Frontal cortex (tissue), 4 donors: Measurements from ENCODE around the gene MPG. TPM values are rescaled to one million over a fixed set of nuclear protein-coding genes. Genes with fewer than 3 reads are reported as not detected.
A peak's percentile ranks its signal among the peaks of the same experiment; 100 is the strongest.

Experiments used
- DNase-seq, 2 donors: peaks; one replicate each; pipeline ENCODE4 v3.0.0; 2012; ENCODE audit warnings: low spot score in 2 of 2
- FAIRE-seq: peaks from 2 replicates; lab custom pipeline; 2012; peaks lifted over from hg19 to GRCh38; lab: Jason Lieb, UNC
- total RNA-seq: library from RNA; depleted of rRNA; stranded (reverse); fragments of >200 nt; gene quantifications from one replicate; pipeline ENCODE4 v1.2.3, GENCODE V29; 2014
- donor health status: control.
- donor health status: control.
- donor health status: control.

Gene MPG
- total RNA-seq, 1 donor from 2014 or later = 48.9 TPM

DNA sequence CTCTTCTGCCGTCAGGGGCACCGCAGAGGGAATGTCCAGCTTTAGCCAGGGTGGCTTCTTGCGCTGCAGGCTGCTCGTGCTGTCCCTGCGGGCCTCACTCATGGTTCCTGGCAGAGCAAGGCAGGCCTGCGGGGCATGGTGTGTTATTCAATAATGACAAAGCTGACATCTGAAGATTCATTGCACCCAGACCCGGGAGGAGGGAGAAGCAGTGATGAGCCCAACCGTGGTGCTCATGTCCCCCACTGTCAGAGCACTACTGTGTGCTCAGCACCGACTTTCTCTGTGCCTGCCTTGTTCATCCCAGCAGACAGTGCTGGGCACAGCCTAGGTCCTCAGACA, 13.1 kb upstream of the MPG start:
- FAIRE-seq = no peak
- DNase-seq = no peak

DNA sequence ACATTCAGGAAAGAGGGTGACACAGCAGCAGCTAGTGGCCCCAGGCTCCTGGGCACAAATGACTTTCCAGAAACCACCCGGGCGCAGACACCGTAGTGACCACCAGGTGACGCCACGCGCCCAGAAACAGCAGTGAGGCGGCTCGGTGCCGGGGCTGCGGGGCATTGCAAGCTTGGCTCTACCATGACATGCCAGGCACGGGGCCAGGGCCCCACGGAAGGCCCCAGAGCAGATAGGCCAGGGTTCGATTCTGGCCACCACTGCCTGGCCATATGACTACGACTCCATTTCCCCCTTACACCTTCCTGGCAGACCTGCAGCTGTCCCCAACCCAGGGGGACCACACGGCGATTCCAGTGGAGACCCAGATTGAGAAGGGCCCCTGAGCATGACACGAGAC, 12.3 kb upstream of the MPG start:
- FAIRE-seq (no peak), DNase-seq (peak; percentile 85 to 89)

DNA sequence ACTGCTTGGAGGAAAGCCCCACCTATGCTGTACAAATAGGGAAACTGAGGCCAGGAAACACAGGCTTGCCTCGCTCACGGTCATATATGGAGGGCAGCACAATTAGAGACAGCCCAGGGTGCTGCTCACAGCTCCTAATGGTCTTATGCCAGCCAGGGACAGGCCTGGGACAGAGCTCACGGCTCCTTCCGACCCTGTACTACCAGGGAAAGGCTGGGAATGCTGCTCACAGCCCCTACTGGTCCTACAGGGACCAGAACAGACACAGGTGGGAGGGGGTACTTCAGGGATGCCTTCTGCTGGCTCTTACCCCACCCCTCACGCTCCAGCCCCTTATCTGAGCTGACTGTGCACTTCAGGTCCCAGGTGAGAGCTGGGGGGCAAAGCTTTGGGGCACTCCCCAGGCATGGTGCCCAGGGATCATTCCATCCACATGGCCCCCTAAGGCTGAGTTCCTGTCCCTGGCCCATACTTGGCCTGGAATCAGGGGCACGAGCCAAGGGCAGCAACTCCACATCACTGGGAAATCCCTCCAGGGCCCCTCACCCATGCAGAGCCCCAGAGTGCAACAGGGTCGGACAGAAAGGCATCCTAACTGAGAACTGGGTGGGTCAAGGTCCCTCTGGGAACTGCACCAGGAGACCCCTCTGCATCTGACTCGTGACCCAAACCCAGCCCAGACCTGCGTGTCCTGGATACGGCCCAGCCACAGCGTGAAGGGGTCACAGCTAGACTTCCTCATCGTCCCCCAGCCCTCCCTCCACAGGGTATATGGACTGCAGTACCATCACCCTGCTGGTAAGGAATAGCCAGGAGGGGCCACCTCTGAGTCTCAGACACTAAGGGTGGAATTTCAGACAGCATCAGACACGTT, 11.5 kb upstream of the MPG start:
- DNase-seq (no peak), FAIRE-seq (no peak)

DNA sequence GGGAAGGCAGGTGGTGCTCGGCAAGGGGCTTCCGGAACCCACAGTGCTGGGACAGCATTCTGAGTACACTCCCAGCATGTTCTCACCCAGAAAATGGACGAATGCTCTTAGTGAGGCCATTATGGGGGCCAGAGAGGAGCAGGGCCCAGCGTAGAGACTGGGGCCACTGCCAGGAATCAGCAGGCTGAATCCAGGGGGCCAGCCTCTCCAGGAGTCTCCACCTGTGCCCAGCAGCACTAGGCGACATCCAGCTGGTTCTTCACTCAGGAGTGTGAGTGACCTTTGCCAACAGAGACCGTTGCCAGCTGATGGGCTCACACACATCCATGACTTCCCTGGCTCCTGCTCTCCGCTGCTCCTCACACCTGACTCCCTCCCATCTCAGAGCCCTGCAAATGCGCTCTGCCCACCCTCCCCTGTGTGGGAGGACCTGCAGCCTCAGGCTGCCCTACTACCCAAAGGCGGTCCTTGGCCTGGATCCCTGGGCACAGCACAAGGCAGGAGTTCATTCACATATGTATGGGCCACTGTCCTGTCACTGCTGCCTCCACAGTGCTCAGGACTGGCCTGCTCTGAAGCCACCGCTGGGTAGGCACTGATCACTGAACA, 10.7 kb upstream of the MPG start:
- no peak for FAIRE-seq
- DNase-seq = no peak

DNA sequence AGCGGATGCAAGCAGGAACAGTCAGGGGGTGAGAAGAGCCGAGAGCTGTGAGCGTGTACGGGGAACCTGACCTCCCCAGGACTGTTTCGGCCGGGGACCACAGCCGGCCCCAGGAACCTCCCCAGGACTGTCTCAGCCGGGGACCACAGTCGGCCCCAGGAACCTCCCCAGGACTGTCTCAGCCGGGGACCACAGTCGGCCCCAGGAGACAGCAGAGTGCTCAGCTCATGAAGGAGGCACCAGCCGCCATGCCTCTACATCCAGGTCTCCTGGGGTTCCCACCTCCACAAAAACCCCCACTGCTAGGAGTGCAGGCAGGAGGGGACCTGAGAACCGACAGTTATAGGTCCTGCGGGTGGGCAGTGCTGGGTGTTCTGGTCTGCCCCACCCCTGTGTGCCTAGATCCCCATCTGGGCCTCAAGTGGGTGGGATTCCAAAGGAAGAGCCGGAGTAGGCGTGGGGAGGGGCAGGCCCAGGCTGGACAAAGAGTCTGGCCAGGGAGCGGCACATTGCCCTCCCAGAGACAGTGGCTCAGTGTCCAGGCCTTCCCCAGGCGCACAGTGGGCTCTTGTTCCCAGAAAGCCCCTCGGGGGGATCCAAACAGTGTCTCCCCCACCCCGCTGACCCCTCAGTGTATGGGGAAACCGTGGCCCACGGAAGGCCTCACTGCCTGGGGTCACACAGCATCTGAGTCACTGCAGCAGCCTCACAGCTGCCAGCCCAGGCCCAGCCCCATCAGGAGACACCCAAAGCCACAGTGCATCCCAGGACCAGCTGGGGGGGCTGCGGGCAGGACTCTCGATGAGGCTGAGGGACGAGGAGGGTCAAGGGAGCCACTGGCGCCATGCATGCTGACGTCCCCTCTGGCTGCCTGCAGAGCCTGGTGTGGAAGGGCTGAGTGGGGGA, 9.9 kb upstream of the MPG start:
- FAIRE-seq (no peak), DNase-seq (no peak)

DNA sequence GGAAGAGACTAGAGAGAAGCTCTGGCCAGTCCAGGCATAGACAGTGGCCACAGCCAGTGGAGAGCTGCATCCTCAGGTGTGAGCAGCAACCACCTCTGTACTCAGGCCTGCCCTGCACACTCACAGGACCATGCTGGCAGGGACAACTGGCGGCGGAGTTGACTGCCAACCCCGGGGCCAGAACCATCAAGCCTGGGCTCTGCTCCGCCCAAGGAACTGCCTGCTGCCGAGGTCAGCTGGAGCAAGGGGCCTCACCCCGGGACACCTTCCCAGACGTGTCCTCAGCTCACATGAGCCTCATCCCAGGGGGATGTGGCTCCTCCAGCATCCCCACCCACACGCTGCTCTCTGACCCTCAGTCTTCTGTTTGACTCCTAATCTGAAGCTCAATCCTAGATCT, 8.8 kb upstream of the MPG start:
- FAIRE-seq = no peak

DNA sequence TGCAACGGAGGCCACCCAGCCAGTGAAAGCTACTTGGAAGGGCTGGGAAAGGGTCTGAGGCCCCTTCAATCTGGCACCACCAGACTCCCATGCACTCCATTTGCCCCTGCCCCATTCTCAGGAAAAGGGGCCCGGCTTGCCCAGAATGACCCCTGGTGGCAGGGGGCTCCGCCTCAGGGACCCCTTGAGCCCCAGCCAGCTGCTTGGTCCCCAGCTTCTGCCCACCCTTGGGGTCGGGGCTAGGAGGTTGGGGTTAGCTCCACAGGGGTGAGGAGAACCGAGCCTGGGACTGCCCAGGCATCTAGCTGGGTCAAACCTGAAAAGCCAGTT, 6.8 kb upstream of the MPG start:
- FAIRE-seq (no peak), DNase-seq (no peak)

More for the DNA sequence above, 8.8 kb upstream of the MPG start:
- no peak for DNase-seq

DNA sequence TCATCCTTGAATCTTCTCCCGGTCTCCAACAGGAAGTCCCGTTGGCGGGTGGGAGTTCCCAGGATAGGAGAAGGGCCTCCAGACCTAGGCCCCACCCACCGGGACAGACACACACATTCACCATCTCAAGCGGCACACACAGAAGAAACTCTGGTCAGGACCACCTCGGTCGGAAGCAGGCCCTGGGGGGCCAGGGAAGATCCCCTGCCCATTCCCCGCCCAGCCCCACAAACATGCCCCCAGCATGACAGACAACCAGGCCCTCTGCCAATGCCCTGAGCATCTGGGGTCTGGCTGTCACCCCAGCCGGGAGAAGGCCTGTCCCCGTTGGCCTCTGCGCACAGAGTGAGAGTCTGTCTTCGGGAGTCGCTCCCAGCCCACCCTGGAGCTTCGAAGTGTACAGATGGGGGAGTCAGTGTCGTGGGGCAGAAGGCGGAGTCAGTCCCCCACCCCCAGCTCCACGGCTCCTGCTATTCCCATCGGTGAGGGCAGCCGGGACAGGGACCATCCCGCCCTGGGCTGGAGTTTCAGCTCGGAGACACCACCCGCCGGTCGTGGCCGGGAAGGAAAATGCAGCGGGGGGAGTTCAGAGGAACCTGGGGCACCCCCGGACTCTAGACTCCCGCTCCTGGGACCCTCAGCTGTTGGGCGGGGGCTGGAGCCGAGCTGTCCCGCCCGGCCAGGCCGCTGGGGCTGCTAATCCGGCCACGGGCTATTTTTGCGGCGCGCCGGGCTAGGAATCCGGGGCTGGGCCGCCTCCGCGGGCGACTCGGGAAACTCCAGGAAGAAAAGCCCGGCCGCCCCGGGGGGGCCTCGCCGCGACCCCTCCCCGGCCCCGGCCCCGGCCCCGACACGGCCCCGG, 6.3 kb upstream of the MPG start:
- DNase-seq (no peak), FAIRE-seq (no peak)

DNA sequence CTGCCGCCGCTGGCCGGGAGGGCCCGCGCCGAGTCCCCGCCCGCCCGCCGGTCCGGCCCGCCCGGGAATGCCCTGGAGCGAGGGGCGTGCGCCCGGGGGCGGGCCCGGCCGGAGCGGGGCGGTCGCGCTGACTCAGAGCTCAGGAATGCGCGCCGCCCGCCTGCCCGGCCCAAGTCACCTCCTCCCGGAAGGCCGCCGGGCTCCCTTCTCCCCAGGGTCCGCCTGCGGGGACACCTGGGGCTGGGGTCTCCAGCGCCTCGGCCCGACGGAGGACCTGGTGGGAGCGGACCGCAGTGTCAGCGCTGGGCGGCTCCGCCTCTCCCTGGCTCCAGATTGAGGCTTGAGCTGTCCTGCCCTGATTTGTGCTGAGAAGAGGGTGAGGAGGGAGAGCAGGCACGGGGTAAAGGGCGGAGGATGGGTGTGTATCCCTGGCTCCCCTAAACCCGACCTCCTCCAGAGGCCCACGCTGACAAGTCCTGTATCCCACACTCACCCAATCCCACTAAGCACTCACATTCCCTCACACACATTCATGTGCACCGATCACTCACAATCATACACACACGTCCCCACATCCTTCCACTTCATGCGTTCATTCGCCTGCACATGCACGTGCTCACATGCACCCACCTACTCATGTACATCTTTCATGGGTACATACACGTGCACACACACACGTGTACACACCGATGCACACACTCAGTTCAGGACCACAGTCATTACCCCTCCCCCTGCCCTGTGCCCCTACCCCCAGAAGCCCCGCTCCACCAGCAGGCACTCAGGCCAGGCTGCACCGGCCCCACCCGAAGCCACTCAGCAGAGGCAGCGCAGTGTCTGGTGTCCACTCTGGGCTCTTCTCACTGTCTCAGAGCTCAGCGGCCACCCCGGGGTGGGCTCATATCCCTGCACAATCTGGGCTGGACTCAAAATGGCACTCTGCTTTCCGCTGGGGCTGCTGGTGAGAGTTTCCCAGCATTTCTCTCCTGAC, 5.2 kb upstream of the MPG start, which contains the start of gene RHBDF1:
Gene RHBDF1, minus strand, starts transcription at position 71 of the 988 bp plus-strand sequence. CDS start 7,616 bp downstream, outside the sequence.
- FAIRE-seq = no peak
- DNase-seq = peak; percentile 79 to 91

DNA sequence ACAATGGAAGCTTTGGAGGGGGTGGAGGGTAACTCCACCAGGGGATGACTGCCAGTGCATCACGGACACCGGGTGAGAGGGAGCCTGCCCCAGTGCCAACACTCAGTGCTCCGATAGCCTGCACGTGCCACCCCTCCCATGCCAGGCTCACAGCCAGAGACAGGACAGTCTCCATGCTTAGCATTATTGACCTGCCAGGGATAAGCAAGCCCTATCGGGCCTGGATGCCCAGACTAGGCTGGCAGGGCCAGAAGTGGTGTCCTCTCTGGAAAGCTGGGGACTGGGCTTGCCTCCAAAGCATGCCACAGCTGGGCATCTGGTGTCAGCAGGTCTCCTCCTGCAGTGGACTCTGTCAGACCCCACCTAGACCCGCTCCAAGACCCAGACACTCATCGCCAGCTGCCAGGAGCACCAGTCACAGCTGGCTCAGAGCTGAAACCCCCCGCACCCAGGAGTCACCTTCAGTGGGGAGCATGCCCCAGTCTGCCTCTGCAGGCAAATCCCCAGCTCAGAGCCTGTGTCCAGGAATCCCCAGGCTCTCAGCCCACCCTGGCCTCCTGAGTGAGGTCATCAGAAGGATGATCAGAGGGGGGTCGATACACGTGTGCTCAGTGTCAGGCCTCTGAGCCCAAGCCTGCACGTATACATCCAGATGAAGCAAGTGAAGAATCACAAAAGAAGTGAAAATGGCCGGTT, 3.8 kb upstream of the MPG start:
- DNase-seq = no peak
- FAIRE-seq = no peak

DNA sequence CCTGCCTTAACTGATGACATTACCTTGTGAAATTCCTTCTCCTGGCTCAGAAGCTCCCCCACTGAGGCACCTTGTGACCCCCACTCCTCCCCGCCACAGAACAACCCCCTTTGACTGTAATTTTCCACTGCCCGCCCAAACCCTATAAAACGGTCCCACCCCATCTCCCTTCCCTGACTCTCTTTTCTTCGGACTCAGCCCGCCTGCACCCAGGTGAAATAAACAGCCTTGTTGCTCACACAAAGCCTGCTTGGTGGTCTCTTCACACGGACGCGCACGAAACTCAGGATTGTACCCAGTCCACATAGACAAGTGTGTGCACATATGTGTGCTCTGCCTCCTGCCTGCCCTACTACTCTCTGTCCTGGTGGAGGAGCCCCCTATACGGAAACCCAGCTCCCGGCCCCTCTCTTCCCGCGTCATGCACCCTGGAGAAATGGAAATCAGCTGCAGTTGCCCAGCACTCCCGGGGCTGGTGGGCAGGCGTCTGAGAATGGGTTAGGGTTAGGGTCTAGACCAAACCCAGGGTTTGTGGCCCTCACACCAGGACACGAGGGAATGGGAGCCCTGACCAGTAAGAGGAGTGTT, 3.2 kb upstream of the MPG start:
- DNase-seq (no peak), FAIRE-seq (no peak)

DNA sequence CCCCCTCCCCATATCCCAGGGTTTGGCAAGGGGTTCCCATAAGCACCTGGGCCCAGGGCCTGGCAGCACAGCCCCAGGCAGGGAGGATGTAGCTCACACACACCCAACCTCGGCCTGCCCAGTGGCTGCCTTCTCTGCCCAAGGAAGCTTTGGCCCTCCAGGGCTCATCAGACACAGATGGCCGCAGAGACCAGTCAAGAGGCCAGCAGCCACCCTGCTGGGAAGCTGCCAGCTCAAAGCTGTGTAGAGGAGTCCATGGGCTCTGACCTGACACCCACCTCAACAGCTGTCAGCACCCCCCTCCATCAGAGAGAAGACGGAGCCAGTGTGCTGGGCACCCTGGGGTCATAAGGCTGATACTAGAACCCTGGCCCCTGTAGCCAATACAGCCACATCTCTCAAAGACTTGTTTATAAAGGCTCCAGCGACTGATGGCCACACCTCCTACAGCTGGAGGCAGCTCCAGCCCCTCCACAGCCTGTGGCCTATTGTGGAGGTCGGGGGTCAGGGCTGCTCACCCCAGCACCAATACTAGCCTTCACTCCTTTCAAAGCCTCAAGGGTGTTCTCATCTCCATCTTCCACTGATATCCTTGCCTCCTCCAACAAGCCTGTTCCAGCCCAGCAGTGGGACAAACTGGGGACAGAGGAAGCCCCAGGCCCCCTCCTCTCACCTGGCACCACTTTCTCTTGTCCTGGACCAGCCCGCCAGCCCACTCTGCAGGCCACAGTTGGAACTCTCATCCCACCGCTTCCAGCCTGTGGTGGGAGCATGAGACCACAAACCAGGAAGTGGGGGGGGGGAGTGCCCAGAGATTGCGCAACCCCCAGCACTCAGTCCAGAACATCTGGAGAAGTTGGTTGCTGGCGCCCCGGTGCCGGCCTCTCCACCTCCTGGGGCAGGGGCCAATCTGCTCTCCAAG, 2.2 kb upstream of the MPG start:
- FAIRE-seq (no peak), DNase-seq (no peak)

DNA sequence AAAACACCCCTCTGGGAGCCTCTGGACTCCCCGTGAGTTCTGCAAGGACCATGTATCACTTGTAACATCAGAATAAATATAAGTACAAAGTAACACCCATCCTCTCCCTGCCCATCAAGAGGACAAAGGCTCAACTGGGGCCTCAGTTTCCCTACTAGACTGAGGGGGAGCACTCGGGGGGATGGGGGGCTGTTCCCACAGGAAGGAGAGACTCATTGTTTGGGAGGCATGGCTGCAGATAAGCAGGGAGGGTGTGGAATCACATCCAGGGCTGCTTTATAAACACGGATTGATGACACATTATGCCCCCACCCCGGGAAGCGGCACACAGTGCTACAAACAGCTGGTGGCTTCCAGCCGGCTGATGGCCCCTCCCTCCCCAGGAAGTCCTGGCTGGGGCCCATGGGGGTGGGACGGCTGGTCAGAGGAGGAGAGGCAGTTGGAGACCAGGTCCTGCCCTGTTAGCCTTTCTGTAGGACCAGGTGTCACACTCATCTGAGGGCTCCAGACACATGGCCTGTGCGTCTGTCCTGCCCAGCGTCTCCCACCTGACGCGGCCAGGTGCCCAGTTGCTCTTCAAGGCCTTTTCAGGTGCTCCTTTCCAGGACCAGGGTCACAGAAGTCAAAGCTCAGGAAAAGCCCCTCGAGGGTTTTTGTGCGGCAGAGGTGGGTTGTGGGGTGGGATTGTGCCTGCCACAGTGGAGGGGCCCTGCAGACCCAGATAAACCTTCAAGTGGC, 1.3 kb upstream of the MPG start:
- DNase-seq (peak; percentile 70 to 75), FAIRE-seq (no peak)

DNA sequence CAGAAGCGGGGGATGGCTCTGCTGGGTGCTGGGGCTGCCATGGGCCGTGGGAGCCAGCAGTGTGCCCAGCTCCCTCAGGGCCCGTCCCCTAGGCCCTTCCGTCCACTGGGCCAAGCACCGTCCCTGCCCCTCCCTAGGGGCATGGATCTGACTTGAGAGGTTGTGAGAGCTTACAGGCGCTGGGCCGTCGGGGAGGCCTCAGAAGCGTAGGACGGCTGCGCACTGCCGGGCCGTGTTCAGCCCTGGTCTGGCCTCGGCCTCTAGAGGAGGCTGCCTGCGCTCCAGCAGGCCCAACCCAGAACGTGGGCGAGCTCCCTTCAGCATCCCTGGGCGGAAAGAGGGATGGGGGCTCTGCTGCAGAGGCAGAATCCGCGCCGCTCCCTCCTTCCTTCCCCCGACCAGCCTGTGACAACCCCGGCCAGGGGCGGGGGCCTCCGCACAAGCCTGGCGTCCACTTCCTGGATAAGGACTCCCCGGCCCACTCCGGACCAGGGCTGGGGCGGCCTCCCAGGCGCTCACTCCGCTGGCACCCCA, 685 bp upstream of the MPG start:
- FAIRE-seq = no peak
- peak; percentile 71 to 73 for DNase-seq

DNA sequence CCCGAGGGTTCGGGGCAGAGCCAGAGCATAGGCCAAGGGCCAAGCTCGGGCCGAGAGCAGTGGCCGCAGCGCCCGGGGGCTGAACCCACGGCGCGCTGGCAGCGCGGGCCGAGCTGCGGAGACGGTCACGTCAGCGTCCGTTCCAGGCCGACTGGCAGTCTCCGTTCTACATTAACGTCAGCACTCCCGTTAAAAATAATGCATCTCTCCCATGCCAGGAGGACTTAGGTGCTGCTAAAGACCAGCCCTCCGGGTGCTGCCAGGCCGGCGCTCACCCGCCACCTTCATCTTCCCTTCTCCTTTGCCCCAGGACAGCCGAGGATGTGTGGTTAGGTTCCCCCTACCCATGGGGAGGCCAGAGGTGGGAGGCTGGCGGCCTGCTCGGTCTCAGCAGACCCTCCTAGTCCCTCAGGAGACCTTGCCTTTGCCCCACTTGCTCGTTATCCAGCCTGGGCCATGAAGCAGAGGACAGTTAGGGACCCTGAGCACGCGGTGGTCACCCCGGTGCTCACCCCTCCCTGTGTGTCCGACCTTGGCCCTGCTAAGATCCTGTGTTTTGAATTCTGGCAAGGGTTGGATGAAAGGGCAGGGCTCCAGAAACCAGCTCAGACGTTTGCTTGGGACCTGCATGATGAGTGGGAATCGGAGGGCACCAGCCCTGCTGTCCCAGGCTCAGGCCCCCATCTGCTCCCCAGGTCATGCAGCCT, 572 bp downstream of the MPG start:
- FAIRE-seq (no peak), DNase-seq (peak; percentile 64 to 80)
